ENCODE results near the gene ANGPTL2.

The ANGPTL2 gene

GRCh38 chr9:127167560-127168326 lies 45.3 kb upstream of the ANGPTL2 start:
- DNase-seq (ENCODE audit: low read depth), result no peak
- TF ChIP-seq, protein P1, sequence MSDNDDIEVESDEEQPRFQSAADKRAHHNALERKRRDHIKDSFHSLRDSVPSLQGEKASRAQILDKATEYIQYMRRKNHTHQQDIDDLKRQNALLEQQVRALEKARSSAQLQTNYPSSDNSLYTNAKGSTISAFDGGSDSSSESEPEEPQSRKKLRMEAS (IDR thresholded peaks at IDR 0.05; ENCODE audit: low read depth, low read length), result no peak
- TF ChIP-seq MYC (IDR thresholded peaks at IDR 0.05; ENCODE audit: low read depth, low read length) (no peak), POLR2A (IDR thresholded peaks at IDR 0.05; ENCODE audit: extremely low read depth, insufficient read length) (no peak), CTCF (IDR thresholded peaks at IDR 0.05; ENCODE audit: low read depth, low read length) (no peak)

GRCh38 chr9:127166651-127167524 lies 44.5 kb upstream of the ANGPTL2 start:
- TF ChIP-seq POLR2A (IDR thresholded peaks at IDR 0.05; ENCODE audit: extremely low read depth, insufficient read length), result no peak
- peak; percentile 89 for TF ChIP-seq MYC (IDR thresholded peaks at IDR 0.05; ENCODE audit: low read depth, low read length)
- no peak for TF ChIP-seq CTCF (IDR thresholded peaks at IDR 0.05; ENCODE audit: low read depth, low read length)
- TF ChIP-seq, protein P1 (IDR thresholded peaks at IDR 0.05; ENCODE audit: low read depth, low read length), result peak; percentile 79
- DNase-seq (ENCODE audit: low read depth), result peak; percentile 94
- H3K4me3 ChIP-seq (ENCODE audit: low read depth, low read length), result no peak overlapping the region

More at GRCh38 chr9:127167560-127168326, 45.3 kb upstream of the ANGPTL2 start:
- no peak overlapping the region for H3K4me3 ChIP-seq (ENCODE audit: low read depth, low read length)

DNA sequence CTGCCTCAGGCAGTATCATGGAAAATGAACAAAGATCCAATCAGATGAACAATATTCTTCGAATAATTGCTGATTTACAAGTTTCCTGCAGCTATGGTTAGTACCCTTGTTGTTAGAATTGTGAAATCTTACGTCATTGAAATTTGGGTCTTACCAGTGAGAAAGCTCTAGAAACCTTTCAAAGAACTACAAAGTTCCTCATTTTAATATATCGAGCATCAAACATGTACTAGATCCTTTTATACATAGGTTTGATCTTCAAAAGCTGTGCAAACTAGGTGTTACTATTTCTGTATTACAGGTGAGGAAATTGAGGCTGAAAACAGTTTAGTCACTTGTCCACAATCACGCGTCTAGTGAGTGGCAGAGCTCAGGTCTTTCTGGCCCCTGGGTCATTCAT lies 43.7 kb upstream of the ANGPTL2 start:
- DNase-seq (ENCODE audit: low read depth), result peak; percentile 58
- no peak overlapping the region for H3K4me3 ChIP-seq (ENCODE audit: low read depth, low read length)
- no peak for TF ChIP-seq POLR2A (IDR thresholded peaks at IDR 0.05; ENCODE audit: extremely low read depth, insufficient read length)
- TF ChIP-seq MYC (IDR thresholded peaks at IDR 0.05; ENCODE audit: low read depth, low read length), result no peak
- no peak for TF ChIP-seq CTCF (IDR thresholded peaks at IDR 0.05; ENCODE audit: low read depth, low read length)
- TF ChIP-seq, protein P1 (IDR thresholded peaks at IDR 0.05; ENCODE audit: low read depth, low read length), result no peak

DNA sequence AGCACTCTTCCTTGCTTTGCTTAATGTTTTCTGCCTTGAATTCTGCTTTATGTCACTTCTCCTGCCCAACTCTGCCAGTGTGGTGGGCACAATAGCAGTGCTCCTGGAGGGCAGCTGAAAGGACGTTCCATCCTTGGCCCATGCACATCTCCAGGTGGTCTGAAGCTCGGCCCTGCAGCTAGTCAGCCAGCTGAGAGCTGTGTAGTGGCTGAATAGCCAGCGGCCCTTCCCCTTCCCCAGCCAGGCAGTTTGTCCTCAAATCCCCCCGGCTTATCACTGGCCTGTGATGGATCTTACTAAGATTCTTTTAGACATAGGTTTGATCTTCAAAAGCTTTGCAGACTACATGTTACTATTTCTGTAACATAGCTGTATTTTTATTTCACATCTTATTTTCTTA lies 42.7 kb upstream of the ANGPTL2 start:
- no peak overlapping the region for H3K4me3 ChIP-seq (ENCODE audit: low read depth, low read length)
- TF ChIP-seq CTCF (IDR thresholded peaks at IDR 0.05; ENCODE audit: low read depth, low read length), result no peak
- no peak for TF ChIP-seq MYC (IDR thresholded peaks at IDR 0.05; ENCODE audit: low read depth, low read length)
- TF ChIP-seq, protein P1 (IDR thresholded peaks at IDR 0.05; ENCODE audit: low read depth, low read length), result no peak
- no peak for TF ChIP-seq POLR2A (IDR thresholded peaks at IDR 0.05; ENCODE audit: extremely low read depth, insufficient read length)
- no peak for DNase-seq (ENCODE audit: low read depth)

GRCh38 chr9:127163409-127163808 lies 41.0 kb upstream of the ANGPTL2 start:
- no peak overlapping the region for H3K4me3 ChIP-seq (ENCODE audit: low read depth, low read length)
- DNase-seq (ENCODE audit: low read depth), result peak; percentile 91
- TF ChIP-seq, protein P1 (IDR thresholded peaks at IDR 0.05; ENCODE audit: low read depth, low read length), result peak; percentile 71
- TF ChIP-seq POLR2A (IDR thresholded peaks at IDR 0.05; ENCODE audit: extremely low read depth, insufficient read length) (no peak), MYC (IDR thresholded peaks at IDR 0.05; ENCODE audit: low read depth, low read length) (0 out of 2 replicates have a peak, but pooled peaks have one; percentile 15), CTCF (IDR thresholded peaks at IDR 0.05; ENCODE audit: low read depth, low read length) (no peak)

Measured in NB4 (cell line).